Fibroblast of skin of left biceps (primary cell): Measurements from ENCODE around the gene MYL12B.
"Not testable (repeated sequence)": the region's sequence is repeated elsewhere in the genome, so short reads cannot be mapped to it uniquely, and the experiment has no call there.

Experiments used
- DNase-seq, 2 experiments: peaks; one replicate each; pipeline ENCODE4 v3.0.0-alpha.2; 2013; ENCODE audit warnings: low read depth in 2 of 2

Gene MYL12B

GRCh38 chr18:3297025-3297984, 35.4 kb downstream of the MYL12B start:
- DNase-seq = peak; percentile 66 to 77

GRCh38 chr18:3304832-3305231, 42.9 kb downstream of the MYL12B start:
- no peak for DNase-seq

DNA sequence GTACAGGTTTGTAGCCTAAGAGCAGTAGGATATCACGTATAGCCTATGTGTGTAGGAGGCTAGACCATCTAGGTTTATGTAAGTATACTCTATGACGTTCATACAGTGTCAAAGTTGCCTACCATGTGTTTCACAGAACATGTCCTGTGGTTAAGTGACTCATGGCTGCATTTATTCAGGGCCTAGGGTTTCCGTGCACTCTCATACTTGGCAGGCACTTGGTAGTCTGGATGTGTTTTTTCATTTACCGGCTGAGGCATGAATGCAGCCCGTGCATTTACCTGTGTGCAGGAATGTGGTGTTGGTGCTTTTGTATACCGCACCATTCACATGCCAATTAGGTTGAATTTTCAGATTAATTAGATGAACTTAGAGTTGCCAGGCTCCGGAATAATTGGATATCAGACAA, 43.4 kb downstream of the MYL12B start:
- DNase-seq = peak; percentile 84 to 85

DNA sequence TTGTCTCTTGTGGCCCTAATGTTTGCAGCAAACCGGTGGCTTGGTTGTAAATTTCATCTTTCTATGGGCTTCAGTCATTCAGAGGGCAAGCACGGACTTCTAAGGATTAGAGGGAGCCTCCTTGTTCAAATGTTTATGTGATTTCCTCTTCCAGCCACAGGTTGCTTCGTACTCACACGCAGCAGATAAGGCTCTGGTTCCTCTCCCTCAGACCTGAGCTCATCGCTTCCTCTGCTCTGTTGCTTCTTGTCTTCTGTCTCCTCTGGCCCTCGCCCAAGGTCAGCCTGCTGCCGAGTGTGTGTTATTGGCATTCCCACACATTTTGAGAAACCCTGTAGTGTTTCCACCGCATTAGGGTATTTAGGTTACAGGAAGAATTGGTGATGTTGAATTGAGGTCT, 44.0 kb downstream of the MYL12B start:
- DNase-seq = no peak

DNA sequence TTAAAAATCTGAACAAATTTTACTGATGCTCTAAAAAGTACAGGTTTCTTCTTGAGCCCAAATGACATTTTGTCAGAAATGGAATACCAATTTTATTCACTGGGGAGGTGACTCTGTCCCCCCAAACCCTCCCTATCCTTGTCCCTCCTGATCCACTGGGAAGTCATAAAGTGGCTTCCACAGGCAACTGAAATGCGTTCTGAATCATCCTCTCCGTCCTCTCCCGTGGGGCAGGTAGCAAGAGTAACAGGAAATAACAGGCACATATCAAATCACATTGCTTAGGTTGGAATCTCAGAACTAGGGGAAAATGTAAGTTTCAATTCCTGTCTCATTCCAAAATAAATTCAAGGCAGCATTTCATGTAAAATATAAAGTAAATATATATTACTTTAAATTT, 44.5 kb downstream of the MYL12B start:
- DNase-seq = no peak

- no peak for DNase-seq
Observed at GRCh38 chr18:3313685-3314084, 51.8 kb downstream of the MYL12B start.

DNA sequence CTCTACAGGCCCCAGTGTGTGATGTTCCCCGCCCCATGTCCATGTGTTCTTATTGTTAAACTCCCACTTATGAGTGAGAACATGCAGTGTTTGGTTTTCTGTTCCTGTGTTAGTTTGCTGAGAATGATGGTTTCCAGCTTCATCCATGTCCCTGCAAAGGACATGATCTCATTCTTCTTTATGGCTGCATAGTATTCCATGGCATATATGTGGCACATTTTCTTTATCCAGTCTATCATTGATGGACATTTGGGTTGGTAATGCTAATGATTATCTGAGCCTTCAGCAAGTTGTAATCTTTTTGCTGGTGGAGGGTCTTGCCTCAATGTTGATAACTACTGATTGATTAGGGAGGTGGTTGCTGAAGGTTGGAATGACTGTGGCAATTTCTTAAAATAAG, 53.4 kb downstream of the MYL12B start:
- DNase-seq = not testable (repeated sequence)

- no peak for DNase-seq
Observed at GRCh38 chr18:3319399-3319798, 57.5 kb downstream of the MYL12B start.

DNA sequence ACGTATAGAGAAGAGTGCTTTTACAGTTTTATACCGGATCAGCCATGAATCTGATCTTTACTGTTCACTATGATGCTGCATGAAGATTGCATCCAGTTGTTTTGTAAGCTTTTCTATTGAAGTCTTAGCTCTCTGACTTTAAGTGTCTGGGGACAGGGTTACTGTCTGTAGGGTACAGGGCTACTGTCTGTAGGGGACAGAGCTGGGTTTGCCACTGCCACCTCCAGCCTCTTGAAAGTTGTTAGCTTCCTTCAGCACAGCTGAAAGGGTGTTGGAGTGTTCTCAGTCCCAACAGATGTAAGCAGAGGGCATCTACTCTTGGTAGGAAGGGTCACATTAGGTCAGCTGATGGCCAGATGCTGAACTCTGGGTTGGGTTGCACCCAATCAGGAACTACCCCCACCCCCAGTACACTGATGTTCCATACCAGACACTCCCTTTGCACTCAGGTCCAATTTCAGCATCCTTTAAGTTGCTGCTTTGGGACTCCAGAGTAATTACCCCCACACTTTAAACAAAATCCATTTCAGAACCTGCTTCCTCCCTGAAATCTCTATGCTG, 58.0 kb downstream of the MYL12B start:
- DNase-seq = no peak

- peak; percentile 88 to 89 for DNase-seq
Observed at GRCh38 chr18:3321133-3321812, 59.3 kb downstream of the MYL12B start.

GRCh38 chr18:3323900-3324299, 62.0 kb downstream of the MYL12B start:
- no peak for DNase-seq
